BLaER1 (cell line): ENCODE data around the gene CARM1.

Source experiments
- H3K27ac ChIP-seq: shearing (Covaris generic); formaldehyde crosslinking; 2 replicates; pipeline ENCODE4 v1.8.1; 2022
- H3K27me3 ChIP-seq: shearing (Covaris generic); formaldehyde crosslinking; 2 replicates; pipeline ENCODE4 v1.8.1; 2022
- H3K36me3 ChIP-seq: shearing (Covaris generic); formaldehyde crosslinking; 2 replicates; pipeline ENCODE4 v1.8.1; 2022
- H3K4me1 ChIP-seq: shearing (Covaris generic); formaldehyde crosslinking; 2 replicates; pipeline ENCODE4 v1.8.1; 2022
- H3K4me2 ChIP-seq: shearing (Covaris generic); formaldehyde crosslinking; 2 replicates; pipeline ENCODE4 v1.8.1; 2022
- H3K4me3 ChIP-seq: shearing (Covaris generic); formaldehyde crosslinking; 2 replicates; pipeline ENCODE4 v1.8.1; 2022
- H3K9ac ChIP-seq: shearing (Covaris generic); formaldehyde crosslinking; 2 replicates; pipeline ENCODE4 v1.8.1; 2022
- H3K9me3 ChIP-seq: shearing (Covaris generic); formaldehyde crosslinking; 2 replicates; pipeline ENCODE4 v1.8.1; 2022
- H4K20me1 ChIP-seq: shearing (Covaris generic); formaldehyde crosslinking; 2 replicates; pipeline ENCODE4 v1.8.1; 2022
- Cebpa-rat ChIP-seq: shearing (Covaris generic); IDR thresholded peaks from 2 replicates; pipeline ENCODE4 v1.8.1; 2022

CARM1 gene

DNA sequence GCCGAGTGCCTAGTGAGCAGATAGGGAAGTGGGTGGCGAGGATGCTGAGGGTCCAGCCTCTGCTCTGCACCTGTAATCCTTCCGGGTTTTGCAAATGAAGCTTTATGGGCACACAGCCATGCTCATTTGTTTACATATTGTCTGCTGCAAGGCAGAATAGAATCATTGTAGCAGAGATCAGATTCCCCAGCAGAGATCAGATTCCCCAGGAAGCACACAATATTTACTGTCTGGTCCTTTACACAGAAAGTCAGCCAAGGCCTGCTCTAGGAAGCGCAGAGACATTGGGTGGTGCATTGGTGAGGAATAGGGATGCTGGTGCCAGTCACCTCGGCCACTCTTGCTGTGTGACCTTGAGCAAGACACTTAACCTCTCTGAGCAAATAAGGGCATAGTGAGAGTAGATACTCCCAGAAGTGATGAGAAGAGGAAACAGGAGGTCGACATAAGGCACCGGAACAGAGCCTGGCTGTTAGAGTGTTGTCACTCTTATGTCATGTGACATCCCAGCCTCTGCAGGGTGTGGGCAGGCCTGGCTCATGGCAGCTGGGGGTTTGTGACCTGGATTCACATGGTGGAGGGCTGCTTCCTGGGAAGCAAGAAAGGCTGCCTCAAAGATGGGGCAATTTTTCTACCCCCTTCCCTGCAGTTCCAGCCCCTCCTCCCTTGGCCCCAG is 25.6 kb downstream of the CARM1 start:
- Histone ChIP-seq H3K9me3 (peaks cover 9% of the 10 kb centered on the region), H3K9ac (no peak overlapping the region), H3K27ac (no peak overlapping the region), H3K4me3 (no peak overlapping the region), H3K4me1 (peaks cover 34% of the 10 kb centered on the region), H4K20me1 (peaks cover 100% of the 10 kb centered on the region), H3K36me3 (peaks cover 78% of the 10 kb centered on the region), H3K27me3 (no peaks in the 10 kb centered on the region), H3K4me2 (0 out of 2 replicates have a peak overlapping the region, but pooled peaks have one; percentile 7)
- TF ChIP-seq Cebpa-rat: no peak

- Histone ChIP-seq H3K27me3 (no peaks in the 10 kb centered on the region), H3K4me1 (peaks cover 33% of the 10 kb centered on the region), H3K36me3 (peaks cover 86% of the 10 kb centered on the region), H3K9ac (no peak overlapping the region), H3K4me2 (no peak overlapping the region), H3K27ac (no peak overlapping the region), H3K9me3 (peaks cover 20% of the 10 kb centered on the region), H4K20me1 (peaks cover 100% of the 10 kb centered on the region), H3K4me3 (no peak overlapping the region)
- no peak for TF ChIP-seq Cebpa-rat
Measured at GRCh38 chr19:10898633-10899032, 27.3 kb downstream of the CARM1 start.

DNA sequence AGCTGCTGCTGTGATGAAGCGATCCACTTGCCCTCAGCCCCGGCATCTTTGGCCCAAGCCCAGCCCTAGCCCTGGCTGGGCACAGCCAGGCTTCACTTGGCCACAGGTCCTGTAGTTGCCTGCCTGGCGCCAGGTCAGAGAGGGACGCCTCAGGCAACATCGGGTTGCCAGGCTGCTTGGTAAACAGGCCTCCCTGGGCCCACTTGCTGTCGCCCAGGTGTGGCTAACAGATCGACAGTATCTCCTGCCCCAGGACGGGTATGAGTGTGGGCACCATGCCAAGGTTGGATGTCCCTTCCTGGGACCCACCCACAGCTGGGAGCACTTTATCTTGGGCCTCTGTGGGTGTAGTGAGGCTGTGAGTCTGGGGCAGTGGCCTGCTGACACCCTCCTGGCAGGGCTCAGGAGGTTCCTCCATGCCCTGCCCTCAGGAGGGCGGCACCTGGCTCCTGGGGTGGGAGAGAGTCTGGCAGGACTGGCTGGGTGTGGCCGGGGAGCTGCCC is 27.8 kb downstream of the CARM1 start:
- 0 out of 2 replicates have a peak overlapping the region, but pooled peaks have one; percentile 4 for H3K27ac ChIP-seq
- no peak overlapping the region for H3K4me2 ChIP-seq
- peaks cover 33% of the 10 kb centered on the region for H3K4me1 ChIP-seq
- H3K9ac ChIP-seq: no peak overlapping the region
- peaks cover 86% of the 10 kb centered on the region for H3K36me3 ChIP-seq
- H3K27me3 ChIP-seq: no peaks in the 10 kb centered on the region
- H3K9me3 ChIP-seq: peaks cover 20% of the 10 kb centered on the region
- TF ChIP-seq Cebpa-rat: no peak
- no peak overlapping the region for H3K4me3 ChIP-seq
- H4K20me1 ChIP-seq: peaks cover 100% of the 10 kb centered on the region

DNA sequence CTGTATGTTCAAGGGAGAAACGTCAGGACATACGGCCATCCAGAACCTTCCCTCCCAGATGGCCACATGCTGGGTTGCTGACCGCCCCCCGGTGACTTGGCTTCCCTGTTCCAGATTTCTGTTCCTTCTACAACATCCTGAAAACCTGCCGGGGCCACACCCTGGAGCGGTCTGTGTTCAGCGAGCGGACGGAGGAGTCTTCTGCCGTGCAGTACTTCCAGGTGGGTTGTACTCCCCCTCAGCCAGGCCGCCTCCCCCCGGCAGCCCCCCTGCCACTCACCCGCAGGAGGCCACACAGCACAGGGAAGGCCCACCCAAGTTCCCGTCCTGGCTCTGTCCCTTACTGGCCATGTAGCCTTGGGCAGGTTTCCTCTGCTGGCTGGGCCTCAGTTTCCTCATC is 36.6 kb downstream of the CARM1 start:
- peaks cover 69% of the 10 kb centered on the region for H4K20me1 ChIP-seq
- H3K4me2 ChIP-seq: no peak overlapping the region
- H3K27me3 ChIP-seq: no peaks in the 10 kb centered on the region
- no peak overlapping the region for H3K9ac ChIP-seq
- H3K4me3 ChIP-seq: no peak overlapping the region
- H3K9me3 ChIP-seq: peaks cover 1% of the 10 kb centered on the region; the same call in 1 of the 2 replicates
- no peak for TF ChIP-seq Cebpa-rat
- no peak overlapping the region for H3K27ac ChIP-seq
- H3K36me3 ChIP-seq: peaks cover 96% of the 10 kb centered on the region
- H3K4me1 ChIP-seq: peaks cover 20% of the 10 kb centered on the region

DNA sequence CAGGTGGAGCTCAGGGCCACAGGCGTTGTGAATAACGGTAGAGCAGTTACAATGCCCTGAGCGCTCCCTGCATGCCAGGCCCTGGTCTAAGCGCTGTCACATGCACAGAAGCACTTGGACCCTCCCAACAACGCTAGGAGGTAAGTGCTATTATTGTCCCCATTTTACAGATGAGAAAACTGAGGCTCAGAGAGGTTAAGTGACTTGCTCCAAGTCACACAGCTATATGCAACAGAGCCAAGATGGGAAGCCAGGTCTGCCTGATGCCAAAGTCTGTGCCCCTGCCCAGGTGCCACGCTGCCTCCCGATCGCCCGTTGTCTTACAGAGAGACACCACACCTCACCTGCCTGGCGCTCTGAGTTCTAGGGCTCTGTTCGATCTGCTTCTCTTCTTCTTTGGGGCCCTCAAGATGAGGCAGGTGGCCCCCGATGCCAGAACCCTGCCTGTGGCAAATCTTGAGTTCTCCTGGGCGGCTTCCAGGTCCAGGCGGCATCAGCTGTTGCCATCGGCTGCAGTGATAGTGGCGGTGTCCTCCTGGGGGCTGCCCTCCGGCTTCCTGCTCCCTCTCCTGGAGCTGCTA is 37.1 kb downstream of the CARM1 start:
- Histone ChIP-seq H4K20me1 (peaks cover 65% of the 10 kb centered on the region), H3K4me3 (no peak overlapping the region), H3K9me3 (no peaks in the 10 kb centered on the region), H3K27ac (no peak overlapping the region), H3K9ac (no peak overlapping the region), H3K4me2 (no peak overlapping the region), H3K36me3 (peaks cover 96% of the 10 kb centered on the region), H3K27me3 (no peaks in the 10 kb centered on the region), H3K4me1 (peaks cover 20% of the 10 kb centered on the region)
- TF ChIP-seq Cebpa-rat: no peak

DNA sequence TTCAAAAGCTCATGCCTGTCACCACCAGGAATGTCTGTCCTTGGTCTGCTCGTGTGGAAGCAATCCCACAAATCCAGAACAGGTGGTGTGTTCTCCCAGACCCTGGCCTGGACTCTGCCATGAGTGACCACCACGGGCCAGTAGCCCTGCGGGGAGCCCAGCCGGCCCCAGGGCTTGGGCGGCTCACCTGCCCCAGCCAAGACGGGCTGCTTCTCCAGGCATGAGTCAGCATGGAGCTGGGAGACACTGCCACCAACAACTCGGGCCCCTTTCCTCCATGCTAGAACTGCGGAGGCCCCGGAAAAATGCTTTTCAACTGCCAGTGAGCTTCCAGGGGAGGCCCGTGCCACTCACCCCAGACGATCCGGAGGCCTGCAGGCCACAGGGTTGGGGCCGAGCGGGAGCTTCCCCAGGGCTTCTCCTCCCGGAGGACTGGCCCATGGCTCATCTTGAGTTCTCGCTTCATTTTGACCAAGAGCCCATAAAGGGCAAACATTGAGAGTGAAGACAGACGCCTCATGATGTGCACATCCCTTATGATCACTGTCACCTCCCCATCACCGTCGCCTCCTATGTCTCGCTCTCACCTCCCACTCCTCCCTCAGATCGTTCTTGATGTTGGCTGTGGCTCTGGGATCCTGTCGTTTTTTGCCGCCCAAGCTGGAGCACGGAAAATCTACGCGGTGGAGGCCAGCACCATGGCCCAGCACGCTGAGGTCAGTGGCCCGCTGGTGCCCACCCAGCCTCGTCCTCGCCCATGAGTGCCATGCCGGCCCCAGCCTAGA is 40.4 kb downstream of the CARM1 start:
- Histone ChIP-seq H3K4me2 (no peak overlapping the region), H3K36me3 (peaks cover 98% of the 10 kb centered on the region), H3K9me3 (no peaks in the 10 kb centered on the region), H3K27ac (no peak overlapping the region), H3K27me3 (no peaks in the 10 kb centered on the region), H3K4me3 (no peak overlapping the region), H3K9ac (no peak overlapping the region), H3K4me1 (no peaks in the 10 kb centered on the region), H4K20me1 (peaks cover 65% of the 10 kb centered on the region)
- no peak for TF ChIP-seq Cebpa-rat

DNA sequence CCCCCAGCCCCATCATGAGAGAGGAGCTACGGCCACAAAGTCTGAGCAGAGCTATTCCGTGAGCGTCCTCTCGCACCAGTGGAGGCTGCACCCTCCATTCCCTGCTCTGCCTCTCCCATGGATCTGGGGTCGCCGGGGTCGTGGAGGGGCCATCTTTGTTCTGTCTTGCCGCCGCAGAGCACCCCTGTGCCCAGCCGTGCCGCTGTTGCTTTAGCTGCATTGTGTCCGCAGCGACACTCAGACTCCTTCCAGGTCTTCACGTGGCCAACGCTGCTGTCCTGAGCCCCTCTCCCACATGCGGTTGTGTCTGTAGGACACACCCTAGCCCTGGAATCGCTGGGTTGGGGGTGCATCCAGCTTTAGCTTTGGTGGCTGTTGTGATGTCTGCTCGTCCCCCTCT is 41.3 kb downstream of the CARM1 start:
- Histone ChIP-seq H4K20me1 (peaks cover 58% of the 10 kb centered on the region), H3K4me1 (no peaks in the 10 kb centered on the region), H3K9ac (no peak overlapping the region), H3K27me3 (no peaks in the 10 kb centered on the region), H3K4me3 (no peak overlapping the region), H3K36me3 (peaks cover 98% of the 10 kb centered on the region), H3K27ac (no peak overlapping the region), H3K4me2 (no peak overlapping the region), H3K9me3 (no peaks in the 10 kb centered on the region)
- no peak for TF ChIP-seq Cebpa-rat

DNA sequence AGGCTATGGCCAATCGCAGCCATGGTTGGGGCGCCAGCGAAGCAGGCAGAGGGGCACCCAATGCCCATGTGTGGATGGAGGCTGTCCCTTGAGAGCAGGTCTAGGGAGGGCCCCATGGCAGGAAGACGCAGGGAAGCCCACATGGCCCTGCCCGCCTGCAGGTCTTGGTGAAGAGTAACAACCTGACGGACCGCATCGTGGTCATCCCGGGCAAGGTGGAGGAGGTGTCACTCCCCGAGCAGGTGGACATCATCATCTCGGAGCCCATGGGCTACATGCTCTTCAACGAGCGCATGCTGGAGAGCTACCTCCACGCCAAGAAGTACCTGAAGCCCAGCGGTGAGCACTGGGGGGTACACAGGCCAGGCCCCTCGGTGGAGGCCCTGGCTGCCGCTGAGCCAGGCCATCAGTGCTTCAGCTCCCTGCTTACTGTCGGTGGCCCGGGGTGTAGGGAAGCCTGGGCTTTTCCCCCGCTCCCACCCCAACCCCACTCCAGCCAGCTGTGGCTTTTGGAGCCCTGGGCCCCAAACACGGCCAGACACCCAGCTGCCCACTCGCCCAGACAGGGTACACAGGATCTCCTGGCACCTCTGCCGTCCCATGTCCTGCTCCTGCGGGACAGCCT is 42.5 kb downstream of the CARM1 start:
- Histone ChIP-seq H3K9me3 (no peaks in the 10 kb centered on the region), H3K4me3 (no peak overlapping the region), H3K9ac (no peak overlapping the region), H3K4me1 (no peaks in the 10 kb centered on the region), H3K27me3 (no peaks in the 10 kb centered on the region), H3K27ac (no peak overlapping the region), H3K4me2 (no peak overlapping the region), H4K20me1 (peaks cover 53% of the 10 kb centered on the region), H3K36me3 (peaks cover 98% of the 10 kb centered on the region)
- TF ChIP-seq Cebpa-rat: no peak

DNA sequence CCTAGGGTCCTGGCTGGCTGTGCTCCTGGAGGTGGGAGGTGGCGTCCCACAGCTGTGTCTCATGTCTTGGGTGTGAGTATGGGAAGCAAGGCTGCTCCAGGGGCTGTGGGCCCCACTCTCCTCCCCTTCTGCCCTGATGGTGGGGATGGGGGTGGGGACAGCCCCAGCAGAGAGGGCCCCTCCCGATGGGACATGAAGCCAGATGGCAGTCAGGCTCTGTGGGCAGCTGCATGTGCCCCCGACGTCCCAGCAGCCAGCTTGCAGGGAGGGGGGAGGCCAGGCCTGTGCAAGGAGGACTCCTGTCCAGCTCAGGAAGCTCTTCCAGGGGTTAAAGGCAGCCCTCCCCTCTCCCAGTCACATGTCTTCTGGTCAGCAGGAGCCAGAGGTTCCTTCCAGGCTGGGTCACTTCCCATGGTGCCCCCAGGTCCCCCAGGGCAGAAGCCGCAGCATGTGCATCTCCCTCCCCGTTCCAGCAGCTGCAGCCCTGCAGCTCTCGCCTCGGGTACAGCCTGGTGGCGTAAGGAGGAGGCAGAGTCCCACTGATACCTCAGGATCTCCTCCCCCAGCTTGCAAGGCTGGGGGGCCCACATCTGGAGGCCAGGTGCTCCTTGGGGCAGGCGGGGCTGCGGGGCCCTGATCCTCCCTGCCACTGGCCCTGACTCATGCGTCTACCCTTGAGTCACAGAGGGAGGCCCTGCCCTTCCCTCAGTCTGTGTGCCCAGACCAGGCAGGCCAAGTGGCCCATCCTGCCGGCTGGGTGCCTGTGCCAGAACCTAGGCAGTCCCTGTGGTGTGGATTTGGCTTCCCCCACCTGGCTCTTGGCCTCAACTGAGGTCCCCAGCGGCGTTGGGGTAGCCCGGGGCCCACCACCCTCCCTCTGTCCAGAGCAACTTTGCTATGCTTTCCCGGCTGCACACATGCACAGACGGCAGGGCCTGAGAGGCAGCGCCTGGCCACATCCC is 44.1 kb downstream of the CARM1 start:
- Histone ChIP-seq H3K27ac (no peak overlapping the region), H3K9me3 (no peaks in the 10 kb centered on the region), H3K9ac (no peak overlapping the region), H3K36me3 (peaks cover 100% of the 10 kb centered on the region), H4K20me1 (peaks cover 67% of the 10 kb centered on the region), H3K4me3 (no peak overlapping the region), H3K4me2 (no peak overlapping the region), H3K27me3 (no peaks in the 10 kb centered on the region), H3K4me1 (no peaks in the 10 kb centered on the region)
- TF ChIP-seq Cebpa-rat: no peak
